ENCODE measurements around the gene FBXW10.
"Not testable (repeated sequence)": the region's sequence is repeated elsewhere in the genome, so short reads cannot be mapped to it uniquely, and the experiment has no call there.

DNA sequence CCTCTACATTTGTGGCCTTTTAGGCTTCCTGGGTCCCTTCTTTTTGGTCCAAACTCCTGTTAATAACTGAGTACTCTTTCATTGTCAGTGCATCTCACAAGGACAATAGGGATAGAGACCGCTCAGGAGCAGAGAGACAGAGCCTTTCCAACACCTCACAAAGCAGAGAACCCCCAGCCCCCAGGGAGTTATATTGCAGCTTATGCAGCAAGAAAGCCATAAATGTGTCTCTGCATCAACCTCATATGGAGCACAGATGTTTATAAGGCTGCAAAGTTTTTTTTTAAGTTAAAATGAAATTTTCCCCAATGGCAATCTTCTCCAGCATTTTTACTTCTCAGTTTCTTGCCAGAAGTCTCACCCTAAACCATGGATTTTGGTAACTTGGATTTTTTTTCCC is 6.4 kb downstream of the FBXW10 start:
- not testable (repeated sequence) for TF ChIP-seq CTCF, EZH2, EZH2phosphoT487 (IDR thresholded peaks at IDR 0.05)

Measured in neural progenitor cell (in vitro differentiated cells).